NOMO-1 (cell line): ENCODE data around the gene ABHD17B.

Experiments
- DNase-seq, 2 experiments: peaks; one replicate each; lab custom pipeline; 2025; ENCODE audit not compliant: unreplicated experiment in 2 of 2; lab: John Stamatoyannopoulos, UW

Gene ABHD17B

DNA sequence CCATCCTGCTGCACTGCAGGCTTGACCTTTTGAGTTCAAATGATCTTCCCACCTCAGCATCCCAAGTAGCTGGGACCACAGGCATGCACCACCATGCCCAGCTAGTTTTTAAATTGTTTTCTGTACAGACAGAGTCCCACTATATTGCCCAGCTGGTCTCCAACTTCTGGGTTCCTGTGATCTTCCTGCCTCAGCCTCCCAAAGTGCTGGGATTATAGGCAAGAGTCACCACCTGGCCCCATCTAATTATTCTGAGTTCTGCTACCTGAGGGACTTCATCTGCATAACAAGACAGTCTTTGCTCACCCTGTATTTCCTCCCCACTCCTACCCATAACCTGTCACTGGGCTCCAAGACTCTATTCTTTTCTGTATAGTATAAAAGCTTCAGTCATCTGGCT is 88.1 kb downstream of the ABHD17B start:
- DNase-seq: no peak

GRCh38 chr9:71822456-71822855 is 88.5 kb downstream of the ABHD17B start:
- no peak for DNase-seq

DNA sequence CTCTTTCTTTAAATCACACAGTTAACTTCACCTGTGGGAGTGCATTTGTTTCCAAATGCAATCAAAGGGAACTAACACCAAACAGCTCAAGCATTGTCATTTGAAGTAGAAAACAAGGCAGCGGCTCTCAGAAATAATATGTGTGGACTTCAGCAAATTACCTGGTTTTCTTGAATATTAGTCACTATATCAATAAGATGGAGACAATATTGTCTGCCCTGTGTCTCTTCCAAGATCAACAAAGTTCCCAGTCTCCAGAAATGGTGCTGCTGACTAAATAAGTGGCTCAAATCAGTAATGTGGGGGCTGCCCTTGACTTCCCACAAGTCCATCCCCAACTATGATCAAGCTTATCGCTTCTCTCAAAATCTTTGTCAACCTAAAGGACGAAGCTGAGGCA is 89.6 kb downstream of the ABHD17B start:
- no peak for DNase-seq

GRCh38 chr9:71820403-71820921 is 90.5 kb downstream of the ABHD17B start:
- DNase-seq: no peak

DNA sequence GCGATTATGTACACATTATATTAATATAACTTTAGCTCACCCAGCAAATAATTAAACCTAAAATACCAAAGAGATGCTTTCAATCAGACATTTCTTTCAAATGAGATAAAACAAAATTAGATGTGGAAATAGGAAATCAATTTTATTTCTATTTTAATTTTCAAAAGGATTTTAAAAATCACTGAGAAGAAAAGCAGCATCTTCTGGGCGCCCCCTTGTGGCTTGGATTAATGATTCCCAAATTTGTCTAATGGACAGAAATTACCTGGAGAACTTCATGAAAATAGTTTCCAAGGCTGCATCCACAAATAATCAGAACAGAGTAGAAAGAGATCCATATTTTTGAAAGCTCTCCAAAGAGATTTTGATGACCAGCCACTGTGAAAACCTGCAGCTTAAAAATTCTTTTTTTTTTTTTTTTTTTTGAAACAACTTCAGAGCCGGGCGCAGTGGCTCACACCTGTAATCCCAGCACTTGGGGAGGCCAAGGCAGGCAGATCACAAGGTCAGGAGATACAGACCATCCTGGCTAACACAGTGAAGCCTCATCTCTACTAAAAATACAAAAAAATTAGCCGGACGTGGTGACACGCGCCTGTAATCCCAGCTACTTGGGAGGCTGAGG is 91.8 kb downstream of the ABHD17B start:
- no peak for DNase-seq

DNA sequence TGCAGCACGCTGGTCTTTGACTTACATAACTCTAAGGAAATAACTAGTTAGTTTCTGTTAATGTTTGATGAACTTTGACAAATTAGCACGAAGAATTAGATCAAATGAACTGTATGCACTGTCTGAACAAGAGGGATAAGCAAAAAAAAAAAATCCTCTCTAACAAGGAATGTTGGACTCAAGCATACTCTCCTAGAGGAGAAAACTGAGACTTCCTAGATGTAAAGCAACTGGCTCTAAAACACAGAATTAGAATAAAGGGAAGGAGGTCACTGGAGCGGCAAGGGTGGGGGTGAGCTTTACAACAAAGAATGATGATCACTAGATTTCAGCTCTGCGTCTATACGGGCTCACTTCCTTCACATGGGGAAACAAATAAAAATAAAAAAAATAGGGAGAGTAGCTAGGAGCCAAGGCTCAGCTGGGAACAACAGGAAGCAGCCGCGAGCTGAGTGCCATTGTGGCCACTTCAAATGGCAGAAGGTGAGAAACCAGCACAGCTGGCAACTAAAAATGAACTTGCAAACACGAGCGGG is 94.0 kb downstream of the ABHD17B start:
- no peak for DNase-seq
